Activated naive CD4-positive, alpha-beta T cell treated with anti-CD3 and anti-CD28 coated beads, Interleukin-2, amount 10 ng/mL, durations not matched to agents 7 days and 5 days (primary cell): Measurements from ENCODE around the gene MPIG6B.
A peak's percentile ranks its signal among the peaks of the same experiment; 100 is the strongest.

ENCODE experiments used
- CTCF ChIA-PET: fragments of 350-600 bp; sonication (Branson Sonifier 250); formaldehyde crosslinking; loops from one replicate; lab custom pipeline; 2021; ENCODE audit warnings: antibody characterized with exemption; lab: Charles Lee
- DNase-seq: peaks from one replicate; pipeline ENCODE4 v3.0.0-alpha.2; 2020
- H3K27ac Mint-ChIP-seq: one replicate; pipeline ENCODE4 v1.8.0; 2021; ENCODE audit warnings: mild to moderate bottlenecking, moderate library complexity, mixed read lengths
- H3K27me3 Mint-ChIP-seq: one replicate; pipeline ENCODE4 v1.8.0; 2021; ENCODE audit warnings: mild to moderate bottlenecking, mixed read lengths
- H3K36me3 Mint-ChIP-seq: one replicate; pipeline ENCODE4 v1.8.0; 2021; ENCODE audit warnings: mixed read lengths
- H3K4me1 Mint-ChIP-seq: one replicate; pipeline ENCODE4 v1.8.0; 2021; ENCODE audit warnings: mixed read lengths
- H3K4me3 Mint-ChIP-seq: one replicate; pipeline ENCODE4 v1.8.0; 2021; ENCODE audit warnings: mild to moderate bottlenecking, moderate library complexity, mixed read lengths
- H3K9me3 Mint-ChIP-seq: one replicate; pipeline ENCODE4 v1.8.0; 2021; ENCODE audit warnings: mixed read lengths

Gene MPIG6B

DNA sequence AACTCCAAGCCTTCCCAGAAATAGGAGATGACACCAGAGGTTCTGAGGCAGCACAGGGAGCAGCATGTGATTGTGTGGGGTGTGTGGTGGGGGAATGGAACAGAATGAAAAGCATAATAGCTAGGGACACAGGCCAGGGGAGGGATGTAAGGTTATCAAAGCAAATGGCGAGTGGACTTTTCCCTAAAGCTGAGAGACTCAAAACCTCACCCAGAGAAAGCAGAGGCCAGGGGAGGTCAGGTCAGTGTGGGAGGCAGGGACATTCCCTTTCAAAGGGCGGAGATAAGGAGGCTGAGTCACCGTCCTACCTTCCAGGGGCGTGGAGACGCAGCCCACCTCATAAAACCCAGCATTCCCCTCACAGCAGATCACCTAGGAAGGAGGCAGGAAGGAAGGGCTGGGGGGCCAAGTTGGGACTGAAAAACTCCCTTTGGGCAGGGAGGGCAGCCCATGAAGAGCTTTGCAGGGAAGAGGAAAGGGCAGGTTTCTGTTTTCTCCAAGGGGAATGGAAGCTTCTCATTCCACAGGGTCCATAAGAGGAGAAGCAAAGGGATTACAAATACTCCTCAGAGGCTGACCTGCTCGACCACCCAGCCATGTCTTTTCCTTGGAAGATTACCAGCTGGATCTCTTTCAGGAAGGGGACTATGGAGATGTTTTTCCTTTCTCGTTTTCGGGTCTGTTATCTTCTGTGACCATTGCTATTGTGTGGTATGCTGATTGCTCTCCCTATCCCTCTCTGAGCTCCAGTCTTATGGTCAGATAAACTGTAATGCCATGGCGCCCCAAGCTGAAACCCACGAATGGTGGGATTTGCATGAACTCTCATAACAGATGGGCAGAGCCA lies 32.7 kb upstream of the MPIG6B start:
- H3K9me3 Mint-ChIP-seq = no peaks in the 10 kb centered on the region
- no peak for DNase-seq
- no peak overlapping the region for H3K27ac Mint-ChIP-seq
- peaks cover 48% of the 10 kb centered on the region for H3K36me3 Mint-ChIP-seq
- CTCF ChIA-PET = interaction anchor here (1.0 to 2.2 kb wide), 3 partner anchors 10 to 80 kb away, joined by 3 to 8 read pairs (median 3); no protein-coding TSS in a partner anchor
- no peak overlapping the region for H3K4me3 Mint-ChIP-seq
- no peaks in the 10 kb centered on the region for H3K27me3 Mint-ChIP-seq
- peaks cover 4% of the 10 kb centered on the region for H3K4me1 Mint-ChIP-seq

DNA sequence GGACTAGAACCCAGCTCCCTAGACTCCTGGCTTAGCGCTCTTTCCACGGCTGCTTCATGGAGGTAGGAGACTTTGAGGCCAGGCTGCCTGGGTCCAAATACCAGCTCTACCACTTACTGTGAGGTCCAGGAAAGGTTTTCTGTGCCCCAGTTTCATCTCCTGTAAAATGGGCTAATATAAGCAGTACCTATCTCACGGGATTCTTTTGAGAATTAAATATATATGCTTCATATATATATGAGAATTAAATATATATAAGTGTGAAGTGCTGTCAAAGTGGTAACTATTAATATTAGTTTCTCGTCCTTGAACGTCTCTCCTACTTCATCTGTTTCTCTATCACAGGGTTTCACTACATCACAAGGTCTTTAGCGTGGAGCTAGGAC lies 32.1 kb upstream of the MPIG6B start:
- H3K36me3 Mint-ChIP-seq = peaks cover 43% of the 10 kb centered on the region
- no peaks in the 10 kb centered on the region for H3K27me3 Mint-ChIP-seq
- H3K4me3 Mint-ChIP-seq = no peak overlapping the region
- no peak overlapping the region for H3K27ac Mint-ChIP-seq
- no peak for DNase-seq
- H3K9me3 Mint-ChIP-seq = no peaks in the 10 kb centered on the region
- CTCF ChIA-PET = interaction anchor here (1.0 to 2.2 kb wide), 3 partner anchors 11 to 79 kb away, joined by 3 to 8 read pairs (median 3); no protein-coding TSS in a partner anchor
- H3K4me1 Mint-ChIP-seq = peaks cover 4% of the 10 kb centered on the region

- DNase-seq = no peak
- H3K36me3 Mint-ChIP-seq = peaks cover 41% of the 10 kb centered on the region
- CTCF ChIA-PET = interaction anchor here (1.7 kb wide), 1 partner anchor 12 kb away, joined by 3 read pairs; no protein-coding TSS in a partner anchor
- no peak overlapping the region for H3K4me3 Mint-ChIP-seq
- peaks cover 4% of the 10 kb centered on the region for H3K4me1 Mint-ChIP-seq
- no peaks in the 10 kb centered on the region for H3K9me3 Mint-ChIP-seq
- H3K27ac Mint-ChIP-seq = no peak overlapping the region
- H3K27me3 Mint-ChIP-seq = no peaks in the 10 kb centered on the region
These were observed 31.5 kb upstream of the MPIG6B start for GRCh38 chr6:31691564-31692108.

DNA sequence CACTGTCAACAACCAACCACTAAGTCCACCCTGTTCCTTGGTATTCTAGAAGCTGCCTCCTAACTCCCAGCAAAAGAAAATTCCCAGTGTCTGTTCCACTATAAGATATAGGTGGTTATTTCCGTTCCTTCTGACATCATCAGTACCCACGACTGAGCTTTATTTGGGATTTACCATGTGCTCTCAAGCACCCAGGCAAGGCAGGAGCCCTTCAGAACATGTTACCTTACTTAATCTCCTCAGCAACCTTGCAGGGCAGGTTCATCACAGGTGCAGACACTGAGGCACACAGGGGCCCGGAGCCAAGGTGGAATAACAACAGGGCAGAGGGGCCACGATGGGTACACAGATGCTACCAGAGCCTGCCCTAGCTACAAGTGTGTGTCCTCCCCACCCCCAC lies 30.8 kb upstream of the MPIG6B start:
- peaks cover 43% of the 10 kb centered on the region for H3K36me3 Mint-ChIP-seq
- no peak for DNase-seq
- no peaks in the 10 kb centered on the region for H3K9me3 Mint-ChIP-seq
- H3K4me1 Mint-ChIP-seq = peaks cover 6% of the 10 kb centered on the region
- CTCF ChIA-PET = no interaction called here
- H3K27ac Mint-ChIP-seq = no peak overlapping the region
- H3K27me3 Mint-ChIP-seq = no peaks in the 10 kb centered on the region
- H3K4me3 Mint-ChIP-seq = no peak overlapping the region

DNA sequence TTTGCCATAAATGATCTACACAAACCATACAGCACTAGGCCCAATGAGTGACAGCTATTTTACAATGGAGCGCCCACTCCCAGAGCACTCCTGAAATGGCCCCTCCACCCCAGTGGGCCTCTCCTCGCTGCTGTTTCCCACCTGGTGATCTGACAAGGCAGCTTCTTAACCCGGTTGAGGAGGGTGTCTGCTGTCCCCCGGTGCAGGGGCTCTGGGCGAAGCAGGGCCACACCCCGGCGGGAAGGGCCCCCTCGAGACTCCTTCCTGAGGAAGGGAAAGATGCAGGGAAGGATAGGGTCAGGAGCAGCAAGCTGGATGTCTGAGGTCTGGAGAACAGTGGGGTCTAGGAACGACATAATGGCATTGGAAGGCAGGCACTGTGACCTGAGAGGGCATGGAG lies 30.3 kb upstream of the MPIG6B start:
- no peak overlapping the region for H3K4me3 Mint-ChIP-seq
- DNase-seq = no peak
- H3K4me1 Mint-ChIP-seq = peaks cover 11% of the 10 kb centered on the region
- CTCF ChIA-PET = no interaction called here
- no peaks in the 10 kb centered on the region for H3K9me3 Mint-ChIP-seq
- H3K27ac Mint-ChIP-seq = no peak overlapping the region
- H3K27me3 Mint-ChIP-seq = no peaks in the 10 kb centered on the region
- peaks cover 43% of the 10 kb centered on the region for H3K36me3 Mint-ChIP-seq

- Mint-ChIP-seq H3K27me3 (no peaks in the 10 kb centered on the region), H3K36me3 (peaks cover 44% of the 10 kb centered on the region), H3K4me3 (no peak overlapping the region)
These were observed 29.6 kb upstream of the MPIG6B start for GRCh38 chr6:31693535-31693934.

GRCh38 chr6:31697555-31697954 lies 25.6 kb upstream of the MPIG6B start:
- Mint-ChIP-seq H3K9me3 (no peaks in the 10 kb centered on the region), H3K4me3 (no peak overlapping the region), H3K36me3 (peaks cover 43% of the 10 kb centered on the region), H3K27ac (peak overlapping the region; percentile 17), H3K27me3 (no peaks in the 10 kb centered on the region), H3K4me1 (peaks cover 36% of the 10 kb centered on the region)
- CTCF ChIA-PET = no interaction called here
- no peak for DNase-seq

More at GRCh38 chr6:31693535-31693934, 29.6 kb upstream of the MPIG6B start:
- DNase-seq = no peak
- H3K9me3 Mint-ChIP-seq = no peaks in the 10 kb centered on the region
- CTCF ChIA-PET = interaction anchor here (0.6 kb wide), 1 partner anchor 76 kb away, joined by 3 read pairs; no protein-coding TSS in a partner anchor
- H3K4me1 Mint-ChIP-seq = peaks cover 13% of the 10 kb centered on the region
- H3K27ac Mint-ChIP-seq = no peak overlapping the region

DNA sequence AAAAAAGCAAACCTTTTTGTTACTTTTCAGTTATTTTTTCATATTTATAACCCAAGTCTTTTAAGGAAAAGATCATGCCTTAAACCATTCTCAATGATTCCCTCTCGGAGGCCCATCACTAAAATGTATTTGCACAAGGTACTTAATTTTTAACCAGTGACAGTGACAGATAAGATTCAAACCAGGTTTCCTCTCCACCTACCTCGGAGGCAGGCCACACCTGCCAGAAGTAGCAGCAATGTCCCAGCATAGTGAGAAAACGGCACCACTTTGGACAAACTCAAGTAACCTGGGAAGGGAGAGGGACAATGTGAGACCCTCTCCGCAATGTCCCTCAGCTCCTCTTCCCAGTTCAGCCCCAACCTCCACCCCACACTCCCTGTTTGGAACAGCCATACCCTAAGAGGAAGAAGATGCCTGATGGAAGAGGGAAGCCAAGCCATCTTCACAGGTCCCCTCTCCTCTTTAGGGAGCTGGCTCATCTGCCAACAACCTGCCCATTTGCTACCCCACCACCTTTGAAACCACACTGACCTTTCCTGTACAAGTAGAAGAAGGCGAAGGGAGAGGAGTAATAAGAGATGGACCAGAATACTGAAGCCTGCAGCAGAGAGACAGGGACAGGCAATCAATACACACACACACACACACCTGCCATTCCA lies 22.3 kb upstream of the MPIG6B start:
- Mint-ChIP-seq H3K9me3 (no peaks in the 10 kb centered on the region), H3K4me1 (peaks cover 43% of the 10 kb centered on the region), H3K4me3 (peak overlapping the region; percentile 96), H3K36me3 (peaks cover 28% of the 10 kb centered on the region), H3K27ac (peak overlapping the region; percentile 22), H3K27me3 (no peaks in the 10 kb centered on the region)
- no peak for DNase-seq
- CTCF ChIA-PET = no interaction called here

GRCh38 chr6:31701666-31702404 lies 21.3 kb upstream of the MPIG6B start:
- Mint-ChIP-seq H3K36me3 (peaks cover 26% of the 10 kb centered on the region), H3K27me3 (peaks cover 7% of the 10 kb centered on the region), H3K4me1 (peaks cover 43% of the 10 kb centered on the region), H3K9me3 (no peaks in the 10 kb centered on the region), H3K4me3 (peak overlapping the region; percentile 96), H3K27ac (peak overlapping the region; percentile 98)
- CTCF ChIA-PET = interaction anchor here (1.7 kb wide), 1 partner anchor 68 kb away, joined by 5 read pairs; no protein-coding TSS in a partner anchor
- DNase-seq = peak; percentile 27

GRCh38 chr6:31702405-31702818 lies 20.8 kb upstream of the MPIG6B start:
- H3K4me1 Mint-ChIP-seq = peaks cover 41% of the 10 kb centered on the region
- no peak for DNase-seq
- H3K27ac Mint-ChIP-seq = peak overlapping the region; percentile 98
- peak overlapping the region; percentile 96 for H3K4me3 Mint-ChIP-seq
- no peaks in the 10 kb centered on the region for H3K9me3 Mint-ChIP-seq
- CTCF ChIA-PET = interaction anchor here (1.4 to 1.7 kb wide), 2 partner anchors 24 to 67 kb away, joined by 5 read pairs; no protein-coding TSS in a partner anchor
- H3K36me3 Mint-ChIP-seq = peaks cover 22% of the 10 kb centered on the region
- peaks cover 13% of the 10 kb centered on the region for H3K27me3 Mint-ChIP-seq

DNA sequence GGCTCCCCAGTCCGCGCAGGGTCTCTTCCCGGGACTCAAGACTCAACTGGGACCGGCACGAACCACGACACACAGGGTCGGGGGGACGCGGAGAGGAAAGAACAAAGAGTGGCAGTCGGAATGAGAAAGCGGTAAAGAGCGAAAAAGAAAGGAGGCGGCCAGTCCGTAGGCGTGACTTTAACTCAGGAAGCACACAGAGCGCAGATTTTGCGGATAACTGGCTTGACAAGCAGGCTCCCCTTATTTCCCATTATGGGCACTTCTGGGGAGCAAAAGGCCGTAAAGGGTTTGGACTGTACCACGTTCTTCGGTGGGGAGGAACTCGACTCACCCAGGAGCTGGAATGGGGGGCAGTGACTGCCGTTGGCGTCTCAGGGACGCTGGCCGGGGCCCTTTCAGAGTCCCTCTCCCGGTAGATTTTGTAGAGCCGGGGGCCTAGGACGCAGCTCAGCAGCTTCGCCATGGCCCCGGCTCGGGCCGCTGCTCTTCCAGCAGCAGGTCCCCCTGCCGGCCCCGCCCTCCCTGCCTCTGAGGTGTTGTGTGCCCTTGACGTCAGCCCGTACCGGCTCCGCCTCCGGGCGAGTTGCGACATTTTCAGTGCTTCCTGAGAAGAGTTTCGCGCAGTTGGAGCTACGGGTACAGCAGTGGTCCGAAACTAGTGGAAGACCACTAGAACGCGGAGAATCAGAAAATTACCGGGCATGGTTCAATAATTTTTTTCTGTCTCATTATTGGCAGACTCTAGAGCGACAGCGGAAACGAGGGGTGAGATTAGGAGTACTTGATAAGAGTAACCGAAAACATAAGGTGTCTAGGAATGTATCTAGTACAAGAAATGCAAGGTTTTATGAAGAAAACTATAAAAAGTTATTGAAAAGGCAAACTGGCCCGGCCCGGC lies 20.1 kb upstream of the MPIG6B start, which contains the start of gene ABHD16A:
Gene ABHD16A (minus strand): TSS at position 506 of the 898 bp plus-strand sequence. CDS start 43 bp downstream, at position 463.
- Mint-ChIP-seq H3K4me3 (peak within 1 kb of the TSS; percentile 96), H3K36me3 (peaks cover 17% of the 10 kb centered on the region)
- CTCF ChIA-PET = interaction anchor here (1.4 to 1.7 kb wide), 2 partner anchors 24 to 67 kb away, joined by 5 read pairs; no protein-coding TSS in a partner anchor

DNA sequence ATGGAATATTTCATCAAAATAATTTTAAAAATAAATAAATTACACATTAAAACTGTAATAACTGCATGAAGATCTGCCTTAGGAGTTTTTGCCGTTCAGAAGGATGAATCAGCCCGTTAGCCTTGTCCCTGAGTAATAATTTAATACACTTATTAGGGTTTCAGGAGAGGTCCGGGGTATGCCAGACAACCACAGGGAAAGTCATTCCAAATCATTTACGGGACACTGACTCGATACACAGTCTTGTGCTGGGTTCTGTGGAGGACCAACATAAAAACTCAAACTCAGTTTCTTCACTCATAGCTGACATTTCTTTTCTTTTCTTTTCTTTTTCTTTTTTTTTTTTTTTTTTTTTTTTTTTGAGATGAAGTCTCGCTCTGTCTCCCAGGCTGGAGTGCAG lies 17.2 kb upstream of the MPIG6B start:
- Mint-ChIP-seq H3K36me3 (peaks cover 7% of the 10 kb centered on the region), H3K27ac (no peak overlapping the region), H3K4me3 (no peak overlapping the region), H3K4me1 (peaks cover 29% of the 10 kb centered on the region), H3K27me3 (peaks cover 29% of the 10 kb centered on the region), H3K9me3 (no peaks in the 10 kb centered on the region)
- DNase-seq = no peak
- CTCF ChIA-PET = interaction anchor here (0.7 kb wide), 1 partner anchor 28 kb away, joined by 4 read pairs; no protein-coding TSS in a partner anchor

More for the DNA sequence above, 20.1 kb upstream of the MPIG6B start, which contains the start of gene ABHD16A:
- peaks cover 19% of the 10 kb centered on the region for H3K27me3 Mint-ChIP-seq
- H3K4me1 Mint-ChIP-seq = peaks cover 36% of the 10 kb centered on the region
- peak within 1 kb of the TSS; percentile 98 for H3K27ac Mint-ChIP-seq
- peak; percentile 99 for DNase-seq
- H3K9me3 Mint-ChIP-seq = no peaks in the 10 kb centered on the region
